HG02885 (cell line): ENCODE results near the gene TUB.

Experiments
- ATAC-seq: cut with Tn5 transposase; IDR thresholded peaks from one replicate; pipeline ENCODE4 v1.9.1; 2021; ENCODE audit warnings: mild to moderate bottlenecking; ENCODE audit not compliant: unreplicated experiment, poor library complexity

TUB gene

DNA sequence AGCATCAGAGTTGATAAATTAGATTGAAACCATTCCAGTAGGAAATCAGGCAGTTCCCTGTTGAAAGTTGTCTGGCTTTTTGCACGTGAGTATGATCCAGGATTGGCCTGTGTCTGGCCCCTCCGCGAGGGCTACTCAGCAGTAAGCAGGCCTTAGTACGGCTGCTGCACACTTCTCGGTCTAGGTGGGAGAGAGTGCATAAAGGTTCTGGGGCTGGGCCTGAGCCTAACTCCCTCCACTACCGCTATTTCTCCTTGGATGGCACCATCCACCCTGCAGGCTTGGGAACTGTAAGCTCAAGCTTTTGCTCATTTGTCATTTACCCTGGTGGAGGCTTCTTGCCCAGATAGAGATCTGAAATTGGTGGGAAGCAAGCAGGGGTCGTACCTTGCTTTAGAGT lies 22.0 kb downstream of the TUB start:
- ATAC-seq: no peak

GRCh38 chr11:8103909-8104308 lies 22.9 kb downstream of the TUB start:
- ATAC-seq: no peak

DNA sequence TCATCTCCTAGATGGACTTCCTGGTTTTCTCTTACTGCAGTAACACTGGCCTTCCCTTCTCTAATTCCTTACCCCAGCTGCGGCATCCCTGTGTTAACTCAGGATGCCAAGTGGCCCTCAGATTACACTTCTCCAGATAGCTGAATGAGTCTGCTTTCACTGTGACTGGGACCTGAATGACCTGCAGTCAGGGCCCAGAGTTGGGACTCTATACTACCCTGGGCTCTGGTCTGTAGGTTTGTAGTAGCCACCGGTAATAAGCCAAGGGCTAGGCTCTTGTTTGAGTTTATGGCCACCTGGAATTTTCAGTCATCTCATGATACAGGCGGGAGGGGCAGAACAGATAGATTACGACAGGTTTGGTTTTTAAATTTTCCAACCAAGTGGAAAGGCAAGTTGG lies 24.1 kb downstream of the TUB start:
- no peak for ATAC-seq

GRCh38 chr11:8105666-8106065 lies 24.7 kb downstream of the TUB start:
- no peak for ATAC-seq

GRCh38 chr11:8106679-8107078 lies 25.7 kb downstream of the TUB start:
- ATAC-seq: no peak

- no peak for ATAC-seq
These were observed 26.6 kb downstream of the TUB start for GRCh38 chr11:8107642-8108041.

- ATAC-seq: no peak
These were observed 27.4 kb downstream of the TUB start for GRCh38 chr11:8108421-8108820.

- ATAC-seq: no peak
These were observed 28.7 kb downstream of the TUB start for GRCh38 chr11:8109675-8110074.

GRCh38 chr11:8110396-8110795 lies 29.4 kb downstream of the TUB start:
- no peak for ATAC-seq

GRCh38 chr11:8111636-8112035 lies 30.6 kb downstream of the TUB start:
- no peak for ATAC-seq

DNA sequence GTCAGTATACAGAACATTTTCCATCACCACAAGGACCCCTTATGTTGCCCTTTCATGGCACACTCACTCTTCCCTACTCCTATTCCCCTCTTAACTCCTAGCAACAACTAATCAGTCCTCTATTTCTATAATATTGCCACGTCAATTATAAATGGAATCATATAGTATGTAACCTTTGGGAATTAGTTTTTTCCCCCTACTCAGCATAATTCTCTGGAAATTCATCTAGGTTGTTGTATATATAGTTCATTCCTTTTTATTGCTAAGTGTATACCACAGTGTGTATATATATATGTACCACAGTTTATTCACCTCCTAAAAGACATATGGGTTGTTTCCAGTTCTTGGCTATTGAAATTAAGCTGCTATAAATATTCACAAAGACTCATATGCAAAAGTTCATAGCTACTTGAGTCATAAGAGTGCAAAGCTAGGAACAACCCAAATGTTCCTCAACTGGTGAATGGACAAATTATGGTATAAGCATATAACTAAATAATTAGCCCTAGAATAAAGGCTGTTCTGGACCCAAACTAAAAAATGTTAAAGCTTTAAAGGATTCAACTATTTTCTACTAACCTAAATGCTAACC lies 41.3 kb downstream of the TUB start:
- no peak for ATAC-seq

- ATAC-seq: no peak
These were observed 45.8 kb downstream of the TUB start for GRCh38 chr11:8126649-8127289.

DNA sequence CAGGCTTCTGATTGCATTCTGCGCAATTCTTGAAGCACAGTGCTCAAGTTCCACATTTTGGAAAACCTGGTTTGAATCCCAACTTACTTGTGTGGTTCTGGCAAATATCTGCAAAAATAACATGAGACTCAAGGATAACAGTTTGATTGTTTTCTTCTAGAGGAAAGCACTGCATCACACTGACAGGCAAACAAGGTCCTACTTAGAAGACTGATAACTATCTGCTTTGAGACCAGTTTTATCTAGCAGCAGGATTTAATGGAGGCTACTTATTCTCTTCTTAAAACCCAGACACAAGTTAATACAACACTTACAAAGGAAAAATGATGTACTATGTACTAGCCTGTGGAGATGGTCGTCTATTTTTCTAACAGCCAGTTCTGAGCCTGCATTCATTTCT lies 46.4 kb downstream of the TUB start:
- no peak for ATAC-seq

DNA sequence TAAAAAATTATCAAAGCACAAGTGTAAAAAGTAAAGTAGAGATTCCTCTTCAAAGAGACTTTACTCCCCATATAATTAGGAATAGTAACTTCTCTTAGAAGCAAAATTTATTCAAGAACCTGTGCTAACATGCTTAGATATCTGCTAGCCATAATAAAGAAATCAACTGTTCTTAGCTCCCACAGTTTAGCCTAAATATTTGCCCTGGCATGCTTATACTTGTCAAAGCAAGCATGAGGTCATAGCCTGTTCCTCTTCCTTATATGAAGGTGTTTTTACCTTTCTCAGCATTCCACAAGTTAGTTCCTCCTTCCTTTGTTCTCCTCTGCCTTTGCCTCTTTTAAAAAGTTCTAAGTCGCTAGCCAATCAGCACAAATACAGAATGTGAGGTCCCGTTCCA lies 57.5 kb downstream of the TUB start:
- no peak for ATAC-seq

DNA sequence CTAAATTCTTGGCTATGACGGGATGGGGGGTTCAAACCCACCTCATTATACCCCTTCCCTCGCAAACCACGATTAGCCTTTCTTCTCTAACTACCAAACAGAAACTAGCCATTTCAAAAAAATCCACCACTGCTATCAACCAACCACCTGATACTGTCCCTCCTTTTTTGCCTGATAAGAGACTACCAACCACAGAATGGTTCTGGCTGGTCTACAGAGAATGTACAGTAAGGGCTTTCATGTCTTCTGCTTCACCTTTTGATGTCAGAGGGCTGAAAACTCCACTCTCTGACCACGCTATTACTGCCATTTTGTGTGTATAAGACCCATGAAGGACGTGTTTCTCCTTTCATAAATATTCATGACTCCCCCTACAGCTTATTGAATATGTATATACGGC lies 68.7 kb downstream of the TUB start:
- no peak for ATAC-seq
